MM.1S (cell line): ENCODE data around the gene CCDC134.
A peak's percentile ranks its signal among the peaks of the same experiment; 100 is the strongest.

ENCODE experiments used
- DNase-seq: peaks from one replicate; pipeline ENCODE4 v3.0.0-alpha.2; 2015
- H2AFZ ChIP-seq: fragments of 300-600 bp; sonication (generic); 2 replicates; pipeline ENCODE4 v1.6.0; 2016; ENCODE audit warnings: antibody characterized with exemption, low read length
- H3F3A ChIP-seq: fragments of 300-600 bp; sonication (generic); 2 replicates; pipeline ENCODE4 v1.6.1; 2016; ENCODE audit warnings: mild to moderate bottlenecking, antibody characterized with exemption, low read length, moderate library complexity, mixed read lengths; ENCODE audit not compliant: insufficient read depth
- H3K27ac ChIP-seq: fragments of 300-600 bp; sonication (generic); 2 replicates; pipeline ENCODE4 v1.5.1; 2016; ENCODE audit warnings: mild to moderate bottlenecking, low read length
- H3K27me3 ChIP-seq: fragments of 300-600 bp; sonication (generic); replicated peaks from 2 replicates; pipeline ENCODE4 v1.6.0; 2016; ENCODE audit warnings: low read length; ENCODE audit not compliant: insufficient read depth
- H3K36me3 ChIP-seq: fragments of 300-600 bp; sonication (generic); replicated peaks from 2 replicates; pipeline ENCODE4 v1.6.1; 2016; ENCODE audit warnings: mild to moderate bottlenecking, low read length, mixed read lengths; ENCODE audit not compliant: insufficient read depth
- H3K4me1 ChIP-seq: fragments of 300-600 bp; sonication (generic); 2 replicates; pipeline ENCODE4 v1.6.1; 2016; ENCODE audit warnings: low read length, mixed read lengths
- H3K4me2 ChIP-seq: fragments of 300-600 bp; sonication (generic); 2 replicates; pipeline ENCODE4 v1.6.0; 2016; ENCODE audit warnings: low read depth, low read length
- H3K4me3 ChIP-seq: fragments of 300-600 bp; sonication (generic); 2 replicates; pipeline ENCODE4 v1.5.1; 2016; ENCODE audit warnings: low read length, mixed read lengths
- H3K79me2 ChIP-seq: fragments of 300-600 bp; sonication (generic); 2 replicates; pipeline ENCODE4 v1.6.1; 2016; ENCODE audit warnings: mixed run types, low read length, mixed read lengths
- H3K9ac ChIP-seq: fragments of 300-600 bp; sonication (generic); 2 replicates; pipeline ENCODE4 v1.6.1; 2016; ENCODE audit warnings: low read length, mixed read lengths
- H3K9me2 ChIP-seq: fragments of 300-600 bp; sonication (generic); replicated peaks from 2 replicates; pipeline ENCODE4 v1.6.1; 2016; ENCODE audit warnings: mild to moderate bottlenecking, low read length, mixed read lengths; ENCODE audit not compliant: insufficient read depth
- H3K9me3 ChIP-seq: fragments of 300-600 bp; sonication (generic); replicated peaks from 2 replicates; pipeline ENCODE4 v1.6.1; 2016; ENCODE audit warnings: mild to moderate bottlenecking, low read length, mixed read lengths; ENCODE audit not compliant: insufficient read depth
- H4K20me1 ChIP-seq: fragments of 300-600 bp; sonication (generic); 2 replicates; pipeline ENCODE4 v1.6.1; 2016; ENCODE audit warnings: mild to moderate bottlenecking, low read length, moderate library complexity, mixed read lengths; ENCODE audit not compliant: insufficient read depth
- CTCF ChIP-seq: fragments of 300-600 bp; sonication (generic); IDR thresholded peaks from 2 replicates; pipeline ENCODE4 v1.5.1; 2016; ENCODE audit warnings: antibody characterized with exemption, low read length, mixed read lengths
- EZH2 ChIP-seq: fragments of 300-600 bp; sonication (generic); optimal IDR thresholded peaks from 2 replicates; pipeline ENCODE3; 2017; ENCODE audit warnings: low read depth, mild to moderate bottlenecking, antibody characterized with exemption, low read length, mixed read lengths
- EZH2phosphoT487 ChIP-seq: fragments of 300-600 bp; sonication (generic); IDR thresholded peaks from 2 replicates; pipeline ENCODE4 v1.6.1; 2018; ENCODE audit warnings: antibody characterized with exemption, low read length

The CCDC134 gene

DNA sequence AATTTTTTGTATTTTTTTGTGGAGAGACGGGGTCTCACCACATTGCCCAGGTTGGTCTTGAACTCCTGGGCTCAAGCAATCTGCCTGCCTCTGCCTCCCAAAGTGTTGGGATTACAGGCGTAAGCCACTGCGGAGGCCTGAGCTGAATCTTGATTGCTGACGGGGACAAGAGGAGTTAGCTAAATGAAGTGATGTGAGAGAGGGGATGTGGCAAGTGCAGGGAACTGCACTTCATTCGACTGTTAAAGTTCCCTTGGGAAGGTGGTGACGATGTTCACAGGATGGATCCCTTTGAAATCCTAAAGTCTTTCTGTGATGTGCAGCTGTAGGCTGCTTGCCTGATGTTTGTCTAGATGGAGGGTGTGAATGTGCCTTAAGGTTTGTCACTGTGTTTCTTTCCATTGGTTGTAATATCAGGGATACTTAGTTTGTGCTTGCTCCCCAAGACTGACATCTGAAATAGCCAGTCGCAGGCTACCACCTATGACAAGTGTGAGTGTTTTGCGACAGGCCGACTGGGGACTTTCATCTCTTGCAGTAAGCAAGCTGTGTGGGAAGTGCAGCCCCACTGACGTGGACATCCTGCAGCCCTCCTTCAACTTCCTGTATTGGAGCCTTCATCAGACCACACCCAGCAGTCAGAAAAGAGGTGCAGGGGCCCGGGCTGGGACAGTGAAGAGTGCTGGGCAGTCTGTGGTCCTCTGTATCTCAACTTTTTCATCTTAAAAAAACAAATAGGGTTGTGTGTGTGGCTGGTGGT is 19.6 kb upstream of the CCDC134 start:
- Histone ChIP-seq H3F3A (no peaks in the 10 kb centered on the region), H3K27ac (peak overlapping the region; percentile 47; the same call in 1 of the 2 replicates), H2AFZ (peak overlapping the region; percentile 63), H4K20me1 (no peaks in the 10 kb centered on the region), H3K9me3 (no peaks in the 10 kb centered on the region), H3K79me2 (no peaks in the 10 kb centered on the region), H3K4me1 (peaks cover 5% of the 10 kb centered on the region), H3K9ac (peak overlapping the region; percentile 55), H3K4me3 (peak overlapping the region; percentile 26), H3K27me3 (no peaks in the 10 kb centered on the region), H3K9me2 (no peaks in the 10 kb centered on the region), H3K4me2 (peak overlapping the region; percentile 32), H3K36me3 (no peaks in the 10 kb centered on the region)
- no peak for TF ChIP-seq EZH2phosphoT487
- TF ChIP-seq EZH2: no peak
- no peak for TF ChIP-seq CTCF
- peak; percentile 87 for DNase-seq

- Histone ChIP-seq H4K20me1 (no peaks in the 10 kb centered on the region), H2AFZ (no peak overlapping the region), H3K4me1 (peaks cover 9% of the 10 kb centered on the region), H3F3A (0 out of 2 replicates have a peak, but pooled peaks cover 3% of the 10 kb centered on the region), H3K79me2 (no peaks in the 10 kb centered on the region), H3K9me2 (no peaks in the 10 kb centered on the region), H3K9me3 (no peaks in the 10 kb centered on the region), H3K27me3 (no peaks in the 10 kb centered on the region), H3K36me3 (no peaks in the 10 kb centered on the region), H3K9ac (peak overlapping the region; percentile 55), H3K4me3 (peak overlapping the region; percentile 26), H3K27ac (peak overlapping the region; percentile 47; the same call in 1 of the 2 replicates), H3K4me2 (peak overlapping the region; percentile 32)
- no peak for TF ChIP-seq EZH2
- no peak for TF ChIP-seq CTCF
- no peak for TF ChIP-seq EZH2phosphoT487
- no peak for DNase-seq
Observed at GRCh38 chr22:41781507-41781906, 19.0 kb upstream of the CCDC134 start.

DNA sequence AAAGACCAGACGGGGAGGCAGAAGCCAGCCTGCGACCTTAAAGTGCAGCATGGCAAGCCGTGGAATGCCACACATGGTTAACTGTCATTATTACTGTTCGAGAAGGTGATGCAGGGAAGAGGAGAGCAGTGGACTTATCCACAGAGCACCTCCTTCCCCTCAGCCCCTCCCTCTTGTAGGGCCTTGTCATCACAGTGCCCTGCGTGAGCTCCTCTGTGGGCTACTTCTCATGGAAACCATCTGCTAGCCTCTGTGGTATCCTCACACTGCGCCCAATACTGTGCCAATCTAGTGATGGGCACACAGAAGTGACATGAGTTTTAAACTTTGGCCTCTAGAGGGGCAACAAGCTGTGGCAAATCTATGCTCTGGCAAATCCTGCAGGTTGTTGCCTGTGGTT is 18.2 kb upstream of the CCDC134 start:
- H3K79me2 ChIP-seq: no peaks in the 10 kb centered on the region
- 0 out of 2 replicates have a peak, but pooled peaks cover 8% of the 10 kb centered on the region for H3F3A ChIP-seq
- H3K4me3 ChIP-seq: no peak overlapping the region
- no peak overlapping the region for H3K27ac ChIP-seq
- no peaks in the 10 kb centered on the region for H4K20me1 ChIP-seq
- no peak overlapping the region for H2AFZ ChIP-seq
- H3K4me2 ChIP-seq: peak overlapping the region; percentile 32; the same call in 1 of the 2 replicates
- H3K9me3 ChIP-seq: no peaks in the 10 kb centered on the region
- TF ChIP-seq EZH2: no peak
- no peak for TF ChIP-seq EZH2phosphoT487
- no peak for TF ChIP-seq CTCF
- DNase-seq: no peak
- no peaks in the 10 kb centered on the region for H3K27me3 ChIP-seq
- H3K9ac ChIP-seq: no peak overlapping the region
- peaks cover 17% of the 10 kb centered on the region for H3K4me1 ChIP-seq
- no peaks in the 10 kb centered on the region for H3K36me3 ChIP-seq
- no peaks in the 10 kb centered on the region for H3K9me2 ChIP-seq
